K562 (cell line): Measurements from ENCODE around the gene TRIP10. TPM values are rescaled to one million over a fixed set of nuclear protein-coding genes. Genes with fewer than 3 reads are reported as not detected.

Experiments
- ATAC-seq: fragments of 200-7000 bp; cut with Tn5 transposase; 3 replicates; pipeline ENCODE4 v1.9.1; 2020; ENCODE audit warnings: moderate library complexity
- BruUV-seq: library from RNA; stranded (reverse); fragments of 400-500 nt; replicated peaks from 2 replicates; lab custom pipeline; 2021; lab: Mats Ljungman, UMichigan
- CTCF ChIA-PET: fragments of 300-600 bp; formaldehyde crosslinking; extraction: SDS; loops from one replicate; lab custom pipeline; 2021; ENCODE audit warnings: low intra/inter-chr PET ratio; lab: Yijun Ruan, JAX
- POLR2A ChIA-PET: fragments of 300-600, 350-650 bp; sonication (Branson Sonifier 250); formaldehyde crosslinking; extraction: SDS; loops from one replicate; lab custom pipeline; 2021; ENCODE audit warnings: antibody characterized with exemption, inconsistent platforms; lab: Yijun Ruan, JAX
- DNase-seq, 4 experiments: peaks; one replicate each; pipeline versions ENCODE4 v3.0.0 to v3.0.0-alpha.2; 2011 to 2018; ENCODE audit warnings: low spot score in 3 of 4, mixed read lengths in 3 of 4; ENCODE audit errors: extremely low read depth in 1 of 4
- FAIRE-seq: peaks from 2 replicates; lab custom pipeline; 2011; peaks lifted over from hg19 to GRCh38; lab: Jason Lieb, UNC
- H2AFZ ChIP-seq: 2 replicates; pipeline ENCODE4 v1.6.0; 2011; ENCODE audit warnings: low read depth, low read length, control low read depth, inconsistent platforms
- H3K27ac ChIP-seq: fragments of 200-600 bp; 3 replicates; pipeline ENCODE4 v1.8.0; 2011; ENCODE audit warnings: low read depth, mild to moderate bottlenecking, control low read depth, inconsistent platforms, low read length, moderate library complexity, mixed read lengths; ENCODE audit errors: extremely low read depth
- H3K27me3 ChIP-seq, 2 experiments: fragments of 300-600 bp in 1 of 2; 2 replicates in 1 of 2; 3 replicates in 1 of 2; pipeline versions ENCODE4 v1.6.0 to v1.8.0; 2011; ENCODE audit warnings: inconsistent platforms in 2 of 2, low read length in 2 of 2, mild to moderate bottlenecking in 1 of 2, mixed read lengths in 1 of 2, moderate library complexity in 1 of 2; ENCODE audit not compliant: control insufficient read depth in 2 of 2, insufficient read depth in 2 of 2
- H3K36me3 ChIP-seq: fragments of 300-600 bp; 3 replicates; pipeline ENCODE4 v1.8.0; 2011; ENCODE audit warnings: mild to moderate bottlenecking, low read length, inconsistent platforms; ENCODE audit not compliant: control insufficient read depth, insufficient read depth
- H3K4me1 ChIP-seq, 2 experiments: fragments of 200-600 bp in 1 of 2; replicated peaks in 1 of 2; 2 replicates in 1 of 2; 3 replicates in 1 of 2; pipeline versions ENCODE4 v1.5.1 to v1.8.0; 2011; ENCODE audit warnings: inconsistent platforms in 2 of 2, low read length in 2 of 2, mild to moderate bottlenecking in 1 of 2, mixed read lengths in 1 of 2, moderate library complexity in 1 of 2; ENCODE audit not compliant: control insufficient read depth in 2 of 2, insufficient read depth in 2 of 2
- H3K4me2 ChIP-seq: 2 replicates; pipeline ENCODE4 v1.6.1; 2011; ENCODE audit warnings: low read length, control low read depth, inconsistent platforms, mixed read lengths; ENCODE audit not compliant: insufficient read depth
- H3K4me3 ChIP-seq: fragments of 200-600 bp; sonication (generic), shearing (Covaris generic); 2 replicates; pipeline ENCODE4 v1.5.1; 2016; ENCODE audit warnings: control low read depth, inconsistent platforms
- H3K79me2 ChIP-seq: fragments of 200-600 bp; 3 replicates; pipeline ENCODE4 v1.8.0; 2011; ENCODE audit warnings: low read length, inconsistent platforms; ENCODE audit not compliant: control insufficient read depth, insufficient read depth
- H3K9ac ChIP-seq, 2 experiments: 2 replicates each; pipeline versions ENCODE4 v1.6.0 to v1.6.1; 2011; ENCODE audit warnings: low read depth in 2 of 2, low read length in 2 of 2, control low read depth in 1 of 2, inconsistent platforms in 1 of 2, mild to moderate bottlenecking in 1 of 2, mixed read lengths in 1 of 2; ENCODE audit not compliant: insufficient read depth in 1 of 2
- H3K9me1 ChIP-seq: one replicate; pipeline ENCODE4 v1.6.0; 2011; ENCODE audit warnings: inconsistent platforms, mild to moderate bottlenecking, low read length, moderate library complexity; ENCODE audit not compliant: control insufficient read depth, insufficient read depth
- H3K9me3 ChIP-seq: replicated peaks from 2 replicates; pipeline ENCODE4 v1.5.1; 2011; ENCODE audit warnings: low read depth, low read length, inconsistent platforms; ENCODE audit not compliant: control insufficient read depth, insufficient read depth
- H4K20me1 ChIP-seq: replicated peaks from 2 replicates; pipeline ENCODE4 v1.6.1; 2011; ENCODE audit warnings: low read length, inconsistent platforms, mixed read lengths; ENCODE audit not compliant: control insufficient read depth, insufficient read depth
- HNRNPUL1 ChIP-seq: fragments of 200-400 bp; formaldehyde crosslinking; IDR thresholded peaks from 2 replicates; pipeline ENCODE4 v1.6.1; 2017; ENCODE audit warnings: low read length
- NCOA2 ChIP-seq, 2 experiments: fragments of 450-650 bp; IDR thresholded peaks; 2 replicates each; pipeline ENCODE4 v1.6.1; 2018; ENCODE audit warnings: mild to moderate bottlenecking in 2 of 2, moderate library complexity in 1 of 2; ENCODE audit not compliant: partially characterized antibody in 2 of 2
- ZNF263 ChIP-seq: sonication (generic); formaldehyde crosslinking; IDR thresholded peaks from 2 replicates; pipeline ENCODE4 v1.8.0; 2022; ENCODE audit warnings: mild to moderate bottlenecking, missing genetic modification reagents, borderline replicate concordance
- ZSCAN29 ChIP-seq: fragments of 450-650 bp; IDR thresholded peaks from 2 replicates; pipeline ENCODE4 v1.6.1; 2017
- WGBS: fragments of 100-300 bp; shearing (Covaris generic); methylation state at CpG from one replicate; pipeline ENCODE4 v1.1.6; 2016; ENCODE audit warnings: low coverage, mixed read lengths; ENCODE audit not compliant: insufficient coverage; ENCODE audit errors: missing lambda C conversion rate; 5-methylcytosine and 5-hydroxymethylcytosine counted together
- in situ Hi-C: fragments of 300-500 bp; cut with MboI; formaldehyde crosslinking; loops from 4 replicates; pipeline ENCODE4 v1.15.0; 2018; ENCODE audit warnings: inconsistent platforms, mixed read lengths
- intact Hi-C: fragments of 100-400 bp; cut with micrococcal nuclease; formaldehyde crosslinking; loops from 2 replicates; pipeline ENCODE4 v1.14.2; 2022
- polyA plus RNA-seq, 8 experiments: library from polyadenylated mRNA; depleted of rRNA in 4 of 8; stranded (reverse) in 5 of 8; unstranded in 3 of 8; fragments of >200 nt; fragmentation: Nextera tagmentation in 2 of 8; fragmentation: Illumina TruSeq in 1 of 8; extraction: Ambion mirVana in 2 of 8; extraction: Trizol in 1 of 8; gene quantifications; 2 replicates each; pipeline versions ENCODE4 v1.2.1 to v1.2.3, GENCODE V29; 2011 to 2014; ENCODE audit warnings: inconsistent platforms in 1 of 8, missing spikeins in 1 of 8
- total RNA-seq, 7 experiments: library from RNA; depleted of rRNA in 6 of 7; stranded (reverse); fragments of >200 nt in 6 of 7; fragmentation: Illumina TruSeq in 2 of 7; extraction: Trizol in 2 of 7; gene quantifications; 2 replicates each; pipeline versions ENCODE4 v1.2.1 to v1.2.3, GENCODE V29; 2011 to 2021; ENCODE audit warnings: low replicate concordance in 1 of 7

The TRIP10 gene
- total and polyA plus RNA-seq, 9 of the 15 experiments (the other 6 are each of a cell fraction or from before 2014, with no cell fraction given), result 1.2 to 66.8 (median 36.1) TPM

DNA sequence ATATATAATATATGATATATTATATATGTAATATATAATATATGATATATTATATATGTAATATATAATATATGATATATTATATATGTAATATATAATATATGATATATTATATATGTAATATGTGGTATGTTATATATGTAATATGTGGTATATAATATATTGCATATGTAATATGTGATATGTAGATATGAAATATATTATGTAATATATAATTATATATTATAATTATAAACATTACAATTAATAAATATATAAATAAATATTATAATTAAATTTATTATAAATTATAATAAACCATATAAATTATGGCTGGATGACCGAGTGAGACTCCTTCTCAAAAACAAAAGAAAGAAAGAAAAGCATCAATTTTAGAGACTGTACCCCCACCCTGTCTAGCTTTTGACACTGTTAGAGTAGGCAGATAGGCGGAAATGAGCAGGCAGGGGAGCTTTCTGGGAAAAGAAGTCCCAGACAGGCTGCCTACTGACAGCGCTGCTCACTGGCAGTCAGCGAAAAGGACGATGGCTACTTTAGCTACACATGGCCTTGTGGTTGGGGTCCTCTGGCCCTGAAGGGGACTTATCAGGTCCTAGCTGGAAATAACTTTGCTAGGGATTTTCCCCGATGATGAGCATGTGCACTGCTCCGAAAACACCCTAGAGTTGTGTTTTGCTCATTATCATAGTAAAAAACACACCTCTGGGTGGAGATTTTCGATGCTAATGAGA is 38.7 kb upstream of the TRIP10 start:
- Histone ChIP-seq H3K4me3 (no peak overlapping the region), H3K4me2 (no peak overlapping the region), H3K79me2 (no peaks in the 10 kb centered on the region), H3K9me1 (no peaks in the 10 kb centered on the region), H3K27me3 (peaks cover 13 to 20% of the 10 kb centered on the region in 2 experiments; a peak in 3 of 5 replicates), H2AFZ (peak overlapping the region; percentile 18), H3K27ac (no peak overlapping the region), H4K20me1 (no peaks in the 10 kb centered on the region), H3K36me3 (no peaks in the 10 kb centered on the region), H3K4me1 (peaks cover 6 to 7% of the 10 kb centered on the region in 2 experiments; a peak in 2 of 5 replicates), H3K9me3 (no peaks in the 10 kb centered on the region), H3K9ac (0 out of 4 replicates have a peak overlapping the region, but pooled peaks of 1 of the 2 experiments have one; percentile 0)
- no TSS peak for BruUV-seq
- DNase-seq (no peak), ATAC-seq (no peak; the same call in 2 of the 3 replicates), FAIRE-seq (peak; percentile 11)
- in situ Hi-C loops (no loop called here), intact Hi-C loops (no loop called here)
- POLR2A ChIA-PET, result interaction anchor here (0.6 to 0.7 kb wide), 2 partner anchors 9 to 999 kb away, joined by 3 read pairs; no protein-coding TSS in a partner anchor
- TF ChIP-seq NCOA2 (IDR thresholded peaks at IDR 0.05; ENCODE audit: partially characterized antibody in 2 of 2), result peak in 1 of 2 experiments; percentile 91
- TF ChIP-seq ZSCAN29, result no peak
- CTCF ChIA-PET, result no interaction called here
- 22% methylated on average over 8 of the region's 8 CpGs for WGBS

DNA sequence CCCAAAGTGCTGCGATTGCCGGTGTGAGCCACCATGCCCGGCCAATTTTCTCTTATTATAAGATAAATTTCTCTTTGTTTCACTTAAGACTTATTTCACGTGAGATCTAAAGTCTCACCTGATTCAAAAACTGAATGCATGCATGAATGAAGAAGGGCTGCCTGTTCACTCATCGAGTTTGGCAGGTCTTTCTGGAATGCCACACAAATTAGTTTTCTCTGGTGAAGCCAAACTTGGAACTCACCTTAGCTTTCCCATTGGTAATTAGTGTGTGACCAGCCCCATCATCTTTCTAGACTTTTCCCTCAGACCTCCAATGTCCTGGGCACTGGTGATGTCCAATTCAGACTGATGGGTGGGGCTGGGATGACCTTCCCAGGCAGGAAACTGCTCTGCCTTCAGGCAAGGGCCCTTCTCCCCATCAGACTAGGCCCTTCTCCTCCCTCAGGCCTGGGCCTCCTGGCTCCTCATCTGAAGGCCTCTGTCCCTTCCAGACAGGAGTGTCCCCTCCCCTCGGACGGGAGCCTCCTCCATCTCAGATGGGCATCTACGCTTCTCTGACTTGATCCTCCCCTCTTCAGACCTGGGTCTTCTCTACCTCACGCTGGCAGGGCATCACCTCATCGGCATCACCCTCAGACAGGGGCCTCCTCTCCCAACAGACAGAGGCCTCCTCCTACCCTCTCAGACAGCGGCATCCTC is 33.4 kb upstream of the TRIP10 start:
- Histone ChIP-seq H3K36me3 (no peaks in the 10 kb centered on the region), H3K79me2 (no peaks in the 10 kb centered on the region), H4K20me1 (no peaks in the 10 kb centered on the region), H3K4me2 (no peak overlapping the region), H3K4me3 (no peak overlapping the region), H3K27me3 (peaks cover 20 to 37% of the 10 kb centered on the region in 2 experiments; a peak in 4 of 5 replicates), H3K9me3 (no peaks in the 10 kb centered on the region), H3K27ac (no peak overlapping the region), H3K9me1 (no peaks in the 10 kb centered on the region), H3K9ac (no peak overlapping the region), H3K4me1 (peaks cover 0 to 19% of the 10 kb centered on the region in 2 experiments; a peak in 2 of 5 replicates), H2AFZ (no peak overlapping the region)
- no peak for FAIRE-seq
- BruUV-seq, result no TSS peak
- intact Hi-C loops (no loop called here), in situ Hi-C loops (no loop called here)
- WGBS, result 22% methylated on average over 8 of the region's 11 CpGs
- ATAC-seq, result no peak
- ChIA-PET CTCF (no interaction called here), POLR2A (no interaction called here)
- no peak for DNase-seq
- TF ChIP-seq ZNF263 (CRISPR knock-in tag) (peak; percentile 75; the same call in 1 of the 2 replicates), HNRNPUL1 (no peak)
